AG09309 (cell line): ENCODE data around the gene AFP.
"Not testable (repeated sequence)": the region's sequence is repeated elsewhere in the genome, so short reads cannot be mapped to it uniquely, and the experiment has no call there.

Source experiments
- DNase-seq: peaks from one replicate; pipeline ENCODE4 v3.0.0-alpha.2; 2010; ENCODE audit warnings: low read depth
- H3K4me3 ChIP-seq: 2 replicates; pipeline ENCODE4 v1.5.1; 2011; ENCODE audit warnings: mild to moderate bottlenecking, low read depth, low read length, moderate library complexity; ENCODE audit not compliant: control insufficient read depth
- TF ChIP-seq, protein P1 (sequence below): IDR thresholded peaks from 2 replicates; pipeline ENCODE4 v1.5.1; 2011; ENCODE audit warnings: mild to moderate bottlenecking, low read depth, low read length, inconsistent platforms; ENCODE audit not compliant: insufficient read depth, control insufficient read depth; ENCODE audit errors: missing control alignments

AFP gene

DNA sequence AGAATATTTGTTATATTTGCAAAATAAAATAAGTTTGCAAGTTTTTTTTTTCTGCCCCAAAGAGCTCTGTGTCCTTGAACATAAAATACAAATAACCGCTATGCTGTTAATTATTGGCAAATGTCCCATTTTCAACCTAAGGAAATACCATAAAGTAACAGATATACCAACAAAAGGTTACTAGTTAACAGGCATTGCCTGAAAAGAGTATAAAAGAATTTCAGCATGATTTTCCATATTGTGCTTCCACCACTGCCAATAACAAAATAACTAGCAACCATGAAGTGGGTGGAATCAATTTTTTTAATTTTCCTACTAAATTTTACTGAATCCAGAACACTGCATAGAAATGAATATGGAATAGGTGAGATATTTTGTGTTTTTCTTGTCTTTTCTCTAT, at the start of gene AFP:
AFP (plus strand) TSS at position 238 of the 400 bp plus-strand sequence; CDS start at position 280, 42 bp downstream.
- TF ChIP-seq, protein P1, sequence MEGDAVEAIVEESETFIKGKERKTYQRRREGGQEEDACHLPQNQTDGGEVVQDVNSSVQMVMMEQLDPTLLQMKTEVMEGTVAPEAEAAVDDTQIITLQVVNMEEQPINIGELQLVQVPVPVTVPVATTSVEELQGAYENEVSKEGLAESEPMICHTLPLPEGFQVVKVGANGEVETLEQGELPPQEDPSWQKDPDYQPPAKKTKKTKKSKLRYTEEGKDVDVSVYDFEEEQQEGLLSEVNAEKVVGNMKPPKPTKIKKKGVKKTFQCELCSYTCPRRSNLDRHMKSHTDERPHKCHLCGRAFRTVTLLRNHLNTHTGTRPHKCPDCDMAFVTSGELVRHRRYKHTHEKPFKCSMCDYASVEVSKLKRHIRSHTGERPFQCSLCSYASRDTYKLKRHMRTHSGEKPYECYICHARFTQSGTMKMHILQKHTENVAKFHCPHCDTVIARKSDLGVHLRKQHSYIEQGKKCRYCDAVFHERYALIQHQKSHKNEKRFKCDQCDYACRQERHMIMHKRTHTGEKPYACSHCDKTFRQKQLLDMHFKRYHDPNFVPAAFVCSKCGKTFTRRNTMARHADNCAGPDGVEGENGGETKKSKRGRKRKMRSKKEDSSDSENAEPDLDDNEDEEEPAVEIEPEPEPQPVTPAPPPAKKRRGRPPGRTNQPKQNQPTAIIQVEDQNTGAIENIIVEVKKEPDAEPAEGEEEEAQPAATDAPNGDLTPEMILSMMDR = no peak
- DNase-seq = no peak
- no peak within 1 kb of the TSS for H3K4me3 ChIP-seq

DNA sequence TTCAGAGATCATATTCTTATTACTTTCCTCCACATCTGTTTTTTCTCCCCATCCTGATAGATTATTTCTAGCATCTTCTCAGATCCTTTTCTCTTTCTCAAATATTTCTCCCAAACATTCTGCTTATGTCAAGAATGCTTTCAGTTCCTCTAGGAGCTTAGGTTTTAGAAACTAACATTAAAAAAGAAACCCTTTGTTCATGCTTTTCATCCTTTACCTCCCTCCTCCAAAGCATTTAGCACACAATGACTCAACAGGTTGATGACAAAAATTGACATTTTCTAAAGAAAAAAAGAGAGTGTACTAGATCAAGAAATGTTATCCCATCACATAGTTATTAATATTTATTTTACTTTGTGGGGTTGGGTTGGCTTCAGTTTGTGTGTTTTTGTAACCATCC, 48.5 kb upstream of the AFP start:
- H3K4me3 ChIP-seq = no peak overlapping the region
- DNase-seq = no peak
- TF ChIP-seq, protein P1 = no peak

DNA sequence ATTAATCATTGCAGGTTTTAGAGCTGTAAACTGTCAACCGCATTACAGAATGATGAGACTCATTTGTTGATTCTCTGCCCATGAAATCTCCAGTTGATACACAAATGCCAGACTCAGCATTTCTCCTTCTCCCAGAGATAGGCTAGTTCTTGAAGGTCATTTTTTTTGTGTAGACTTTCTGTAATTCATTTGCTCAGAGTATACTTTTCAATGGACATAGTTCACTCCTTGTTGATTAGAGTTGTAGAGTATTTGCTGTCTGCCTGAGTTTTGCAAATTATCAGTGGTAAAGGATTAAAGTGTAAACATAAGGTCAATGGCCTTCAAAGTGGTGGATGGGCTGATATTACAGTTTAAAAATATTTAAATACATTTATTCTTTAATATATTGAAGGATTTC, 47.1 kb upstream of the AFP start:
- H3K4me3 ChIP-seq = no peak overlapping the region
- no peak for DNase-seq
- TF ChIP-seq, protein P1 = no peak

DNA sequence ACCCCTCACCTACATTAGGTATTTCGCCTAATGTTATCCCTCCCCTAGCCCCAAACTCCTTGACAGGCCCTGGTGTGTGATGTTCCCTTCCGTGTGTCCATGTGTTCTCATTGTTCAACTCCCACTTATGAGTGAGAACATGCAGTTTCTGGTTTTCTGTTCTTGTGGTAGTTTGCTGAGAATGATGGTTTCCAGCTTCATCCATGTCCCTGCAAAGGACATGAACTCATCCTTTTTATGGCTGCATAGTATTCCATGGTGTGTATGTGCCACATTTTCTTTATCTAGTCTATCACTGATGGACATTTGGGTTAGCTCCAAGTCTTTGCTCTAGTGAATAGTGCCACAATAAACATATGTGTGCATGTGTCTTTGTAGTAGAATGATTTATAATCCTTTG, 46.4 kb upstream of the AFP start:
- DNase-seq = not testable (repeated sequence)

DNA sequence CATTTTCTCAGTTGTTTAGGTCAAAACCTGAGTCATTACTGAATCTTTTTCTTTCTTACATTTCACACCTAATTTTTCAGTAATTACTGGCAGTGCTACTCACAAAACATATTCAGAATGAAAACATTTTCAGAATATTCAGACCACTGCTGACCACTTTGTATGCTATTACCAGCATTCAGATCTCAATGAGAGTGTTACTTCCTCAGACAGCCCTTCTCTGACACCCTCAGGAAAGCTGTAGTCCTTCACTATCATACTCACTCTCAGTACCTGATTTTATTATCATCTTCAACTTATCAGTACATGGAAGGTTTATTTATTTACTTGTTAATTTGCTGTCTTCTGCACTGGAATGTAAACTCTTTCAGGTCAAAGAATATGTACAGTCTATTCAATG, 44.2 kb upstream of the AFP start:
- no peak for DNase-seq
- TF ChIP-seq, protein P1 = no peak
- no peak overlapping the region for H3K4me3 ChIP-seq

More for the DNA sequence above, 46.4 kb upstream of the AFP start:
- not testable (repeated sequence) for H3K4me3 ChIP-seq

DNA sequence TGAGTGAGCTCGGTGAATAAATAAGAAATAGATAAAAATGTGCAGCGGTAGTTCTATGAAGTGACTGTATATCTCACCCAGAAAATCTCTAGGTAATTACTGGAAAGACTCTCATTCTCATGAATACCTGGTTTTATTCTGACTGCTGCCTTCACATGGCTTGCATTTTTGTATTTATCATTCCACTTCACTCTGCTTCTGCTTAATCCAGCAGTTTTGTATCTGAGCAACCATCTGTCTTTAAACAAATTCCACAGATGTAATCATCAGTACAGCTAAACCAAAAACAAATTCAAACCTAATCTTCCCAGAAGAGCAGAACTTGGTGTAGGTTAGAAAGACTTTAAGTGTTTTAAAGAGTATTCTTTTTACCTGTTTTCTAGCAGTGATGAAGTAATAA, 43.1 kb upstream of the AFP start:
- no peak for DNase-seq
- TF ChIP-seq, protein P1 = no peak

DNA sequence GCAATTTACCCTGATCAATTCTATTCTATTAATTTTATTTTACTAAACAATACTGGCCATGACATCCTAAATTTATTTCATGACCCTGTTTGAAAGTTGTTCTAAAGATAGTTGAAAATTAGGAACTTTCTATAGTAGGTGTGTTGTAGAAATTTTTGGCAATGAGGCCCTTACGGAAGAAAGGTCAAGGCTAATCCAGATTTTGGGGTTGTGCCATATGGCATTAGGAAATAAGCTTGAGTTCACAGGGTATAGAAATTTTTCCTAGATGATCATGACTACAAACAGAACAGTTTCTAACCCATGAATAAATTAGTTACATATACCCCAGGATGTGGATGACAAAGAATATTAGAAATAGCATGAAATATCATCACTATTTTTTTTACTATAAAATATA, 39.7 kb upstream of the AFP start:
- DNase-seq = no peak
- no peak overlapping the region for H3K4me3 ChIP-seq
- TF ChIP-seq, protein P1 = no peak

More for the DNA sequence above, 43.1 kb upstream of the AFP start:
- H3K4me3 ChIP-seq = no peak overlapping the region
